HG03571 (cell line): ENCODE measurements around the gene SCN8A.
"Not testable (repeated sequence)": the region's sequence is repeated elsewhere in the genome, so short reads cannot be mapped to it uniquely, and the experiment has no call there.

ENCODE experiments used
- ATAC-seq: cut with Tn5 transposase; IDR thresholded peaks from one replicate; pipeline ENCODE4 v1.9.1; 2021; ENCODE audit not compliant: unreplicated experiment

The SCN8A gene

GRCh38 chr12:51827925-51828818 is 237.1 kb downstream of the SCN8A start:
- ATAC-seq: no peak

GRCh38 chr12:51829011-51829481 is 238.0 kb downstream of the SCN8A start:
- ATAC-seq: no peak

GRCh38 chr12:51829641-51830040 is 238.6 kb downstream of the SCN8A start:
- ATAC-seq: no peak

GRCh38 chr12:51831817-51832216 is 240.8 kb downstream of the SCN8A start:
- ATAC-seq: not testable (repeated sequence)

- ATAC-seq: no peak
Measured at GRCh38 chr12:51832354-51833107, 241.5 kb downstream of the SCN8A start.

GRCh38 chr12:51833448-51834227 is 242.6 kb downstream of the SCN8A start:
- no peak for ATAC-seq

GRCh38 chr12:51834411-51834810 is 243.4 kb downstream of the SCN8A start:
- no peak for ATAC-seq

- no peak for ATAC-seq
Measured at GRCh38 chr12:51836041-51836826, 245.2 kb downstream of the SCN8A start.

GRCh38 chr12:51836827-51837173 is 245.8 kb downstream of the SCN8A start:
- no peak for ATAC-seq

GRCh38 chr12:51837286-51837685 is 246.3 kb downstream of the SCN8A start:
- ATAC-seq: no peak

GRCh38 chr12:51838036-51838435 is 247.0 kb downstream of the SCN8A start:
- no peak for ATAC-seq

- ATAC-seq: no peak
Measured at GRCh38 chr12:51838762-51839161, 247.7 kb downstream of the SCN8A start.

- no peak for ATAC-seq
Measured at GRCh38 chr12:51839310-51839947, 248.4 kb downstream of the SCN8A start.

GRCh38 chr12:51840966-51841365 is 249.9 kb downstream of the SCN8A start:
- ATAC-seq: no peak

- ATAC-seq: no peak
Measured at GRCh38 chr12:51841727-51842126, 250.7 kb downstream of the SCN8A start.

GRCh38 chr12:51844854-51845253 is 253.8 kb downstream of the SCN8A start:
- ATAC-seq: no peak

GRCh38 chr12:51845482-51845881 is 254.4 kb downstream of the SCN8A start:
- no peak for ATAC-seq

- no peak for ATAC-seq
Measured at GRCh38 chr12:51846271-51846691, 255.2 kb downstream of the SCN8A start.

- no peak for ATAC-seq
Measured at GRCh38 chr12:51846911-51847642, 256.0 kb downstream of the SCN8A start.
